MCF 10A (cell line): ENCODE data around the gene NR5A2. TPM values are rescaled to one million over a fixed set of nuclear protein-coding genes. Genes with fewer than 3 reads are reported as not detected.

Experiments
- BruUV-seq: library from RNA; stranded (reverse); fragments of 400-500 nt; replicated peaks from 2 replicates; lab custom pipeline; 2021; lab: Mats Ljungman, UMichigan
- CTCF ChIA-PET: fragments of 300-600 bp; sonication (Branson Sonifier 250); formaldehyde crosslinking; extraction: SDS; loops from one replicate; lab custom pipeline; 2021; ENCODE audit warnings: antibody characterized with exemption, inconsistent platforms; lab: Yijun Ruan, JAX
- POLR2A ChIA-PET: fragments of 300-600, 350-650 bp; sonication (Branson Sonifier 250); formaldehyde crosslinking; extraction: SDS; loops from one replicate; lab custom pipeline; 2020; ENCODE audit warnings: antibody characterized with exemption, inconsistent platforms; lab: Yijun Ruan, JAX
- DNase-seq: peaks from one replicate; pipeline ENCODE4 v3.0.0-alpha.2; 2018; ENCODE audit not compliant: unreplicated experiment
- H3K27ac Mint-ChIP-seq: one replicate; pipeline ENCODE4 v1.8.0; 2022; ENCODE audit warnings: mild to moderate bottlenecking, low read depth, mixed read lengths; ENCODE audit not compliant: unreplicated experiment
- H3K27me3 Mint-ChIP-seq: one replicate; pipeline ENCODE4 v1.8.0; 2022; ENCODE audit warnings: mixed read lengths; ENCODE audit not compliant: insufficient read depth, unreplicated experiment
- H3K36me3 Mint-ChIP-seq: one replicate; pipeline ENCODE4 v1.8.0; 2022; ENCODE audit warnings: mild to moderate bottlenecking, moderate library complexity, mixed read lengths; ENCODE audit not compliant: insufficient read depth, unreplicated experiment
- H3K4me1 Mint-ChIP-seq: one replicate; pipeline ENCODE4 v1.8.0; 2022; ENCODE audit warnings: mixed read lengths; ENCODE audit not compliant: insufficient read depth, unreplicated experiment
- H3K4me3 Mint-ChIP-seq: one replicate; pipeline ENCODE4 v1.8.0; 2022; ENCODE audit warnings: mild to moderate bottlenecking, moderate library complexity, mixed read lengths; ENCODE audit not compliant: unreplicated experiment
- H3K9me3 Mint-ChIP-seq: one replicate; pipeline ENCODE4 v1.8.0; 2022; ENCODE audit warnings: mixed read lengths; ENCODE audit not compliant: unreplicated experiment
- intact Hi-C: fragments of 100-400 bp; cut with micrococcal nuclease; formaldehyde crosslinking; loops from 2 replicates; pipeline ENCODE4 v1.14.1; 2022
- total RNA-seq: library from RNA; stranded (reverse); gene quantifications from 2 replicates; pipeline ENCODE4 v1.2.3, GENCODE V29; 2022
- TF ChIP-seq, protein P1 (sequence below): fragments of 200-600 bp; IDR thresholded peaks from one replicate; pipeline ENCODE4 v1.8.0; 2022; ENCODE audit warnings: antibody characterized with exemption, mild to moderate bottlenecking; ENCODE audit not compliant: unreplicated experiment

Gene NR5A2
- total RNA-seq, 1 experiment from 2014 or later: 0.09 TPM

DNA sequence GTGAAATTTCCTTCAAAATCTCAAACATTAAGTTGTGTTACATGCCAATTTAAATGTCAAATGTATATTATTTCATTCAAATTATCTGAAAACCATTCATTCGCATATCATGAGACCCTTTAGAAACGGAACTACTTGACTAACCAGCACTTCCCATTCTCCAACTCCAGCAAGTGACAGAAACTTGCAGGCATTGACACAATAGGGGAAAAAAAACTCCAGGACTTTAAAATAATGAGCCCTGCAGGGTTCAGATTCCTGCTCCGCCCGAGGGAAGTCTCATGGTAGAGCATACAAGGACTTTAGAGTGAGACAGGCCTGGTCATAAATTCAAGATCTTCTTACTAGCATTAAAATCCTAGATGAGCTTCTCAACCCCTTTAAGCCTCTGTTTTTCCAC, 138.9 kb downstream of the NR5A2 start:
- H3K4me3 Mint-ChIP-seq: no peak overlapping the region
- DNase-seq: no peak
- no TSS peak for BruUV-seq
- no peaks in the 10 kb centered on the region for H3K4me1 Mint-ChIP-seq
- ChIA-PET CTCF (interaction anchor here (1.6 to 2.0 kb wide), 3 partner anchors 15 to 110 kb away, joined by 5 to 7 read pairs (median 6); no protein-coding TSS in a partner anchor), POLR2A (interaction anchor here (0.5 kb wide), 1 partner anchor 198 kb away, joined by 3 read pairs; no protein-coding TSS in a partner anchor)
- intact Hi-C loops: no loop called here
- H3K27ac Mint-ChIP-seq: no peak overlapping the region
- H3K9me3 Mint-ChIP-seq: no peaks in the 10 kb centered on the region
- H3K27me3 Mint-ChIP-seq: no peaks in the 10 kb centered on the region
- TF ChIP-seq, protein P1, sequence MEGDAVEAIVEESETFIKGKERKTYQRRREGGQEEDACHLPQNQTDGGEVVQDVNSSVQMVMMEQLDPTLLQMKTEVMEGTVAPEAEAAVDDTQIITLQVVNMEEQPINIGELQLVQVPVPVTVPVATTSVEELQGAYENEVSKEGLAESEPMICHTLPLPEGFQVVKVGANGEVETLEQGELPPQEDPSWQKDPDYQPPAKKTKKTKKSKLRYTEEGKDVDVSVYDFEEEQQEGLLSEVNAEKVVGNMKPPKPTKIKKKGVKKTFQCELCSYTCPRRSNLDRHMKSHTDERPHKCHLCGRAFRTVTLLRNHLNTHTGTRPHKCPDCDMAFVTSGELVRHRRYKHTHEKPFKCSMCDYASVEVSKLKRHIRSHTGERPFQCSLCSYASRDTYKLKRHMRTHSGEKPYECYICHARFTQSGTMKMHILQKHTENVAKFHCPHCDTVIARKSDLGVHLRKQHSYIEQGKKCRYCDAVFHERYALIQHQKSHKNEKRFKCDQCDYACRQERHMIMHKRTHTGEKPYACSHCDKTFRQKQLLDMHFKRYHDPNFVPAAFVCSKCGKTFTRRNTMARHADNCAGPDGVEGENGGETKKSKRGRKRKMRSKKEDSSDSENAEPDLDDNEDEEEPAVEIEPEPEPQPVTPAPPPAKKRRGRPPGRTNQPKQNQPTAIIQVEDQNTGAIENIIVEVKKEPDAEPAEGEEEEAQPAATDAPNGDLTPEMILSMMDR: no peak
- H3K36me3 Mint-ChIP-seq: no peaks in the 10 kb centered on the region

- no peaks in the 10 kb centered on the region for H3K9me3 Mint-ChIP-seq
- BruUV-seq: no TSS peak
- H3K27ac Mint-ChIP-seq: no peak overlapping the region
- H3K4me3 Mint-ChIP-seq: no peak overlapping the region
- CTCF ChIA-PET: interaction anchor here (0.7 to 1.1 kb wide), 4 partner anchors 25 to 320 kb away, joined by 3 read pairs; no protein-coding TSS in a partner anchor
- TF ChIP-seq, protein P1: no peak
- peaks cover 12% of the 10 kb centered on the region for H3K4me1 Mint-ChIP-seq
- H3K27me3 Mint-ChIP-seq: no peaks in the 10 kb centered on the region
- intact Hi-C loops: no loop called here
- POLR2A ChIA-PET: interaction anchor here (1.0 to 1.4 kb wide), 2 partner anchors 9 to 15 kb away, joined by 3 to 4 read pairs; no protein-coding TSS in a partner anchor
- DNase-seq: no peak
- no peaks in the 10 kb centered on the region for H3K36me3 Mint-ChIP-seq
Observed at GRCh38 chr1:200168926-200169325, 141.4 kb downstream of the NR5A2 start.

DNA sequence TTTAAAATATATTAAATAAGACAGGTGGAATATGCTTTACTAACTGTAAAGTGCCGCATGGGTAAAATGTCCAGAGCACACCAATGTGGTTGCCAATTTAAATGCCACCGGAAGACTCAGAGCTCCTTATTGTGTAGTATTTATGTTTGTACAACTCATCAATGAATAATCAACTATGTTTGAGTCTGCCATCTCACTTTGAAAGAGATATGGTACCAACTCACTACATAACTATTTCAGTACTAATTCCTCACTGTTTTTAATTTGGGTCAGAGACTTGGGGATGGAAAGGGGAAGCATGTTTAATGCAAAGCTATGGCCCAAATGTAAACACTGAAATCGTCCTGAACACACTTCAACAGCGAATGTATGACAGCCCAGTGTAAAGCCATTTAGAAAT, 144.8 kb downstream of the NR5A2 start:
- intact Hi-C loops: no loop called here

GRCh38 chr1:200173097-200173618, 145.6 kb downstream of the NR5A2 start:
- Mint-ChIP-seq H3K9me3 (no peaks in the 10 kb centered on the region), H3K27ac (no peak overlapping the region), H3K4me3 (no peak overlapping the region), H3K27me3 (no peaks in the 10 kb centered on the region), H3K36me3 (no peaks in the 10 kb centered on the region), H3K4me1 (peaks cover 12% of the 10 kb centered on the region)
- POLR2A ChIA-PET: interaction anchor here (1.0 to 1.6 kb wide), 2 partner anchors 11 to 16 kb away, joined by 3 to 4 read pairs; no protein-coding TSS in a partner anchor
- intact Hi-C loops: no loop called here
- CTCF ChIA-PET: interaction anchor here (0.6 to 0.7 kb wide), 3 partner anchors 18 to 730 kb away, joined by 3 to 7 read pairs (median 5); no protein-coding TSS in a partner anchor
- BruUV-seq: no TSS peak
- no peak for DNase-seq
- TF ChIP-seq, protein P1: no peak

More for the DNA sequence above, 144.8 kb downstream of the NR5A2 start:
- Mint-ChIP-seq H3K4me3 (no peak overlapping the region), H3K9me3 (no peaks in the 10 kb centered on the region), H3K27me3 (no peaks in the 10 kb centered on the region), H3K4me1 (peaks cover 12% of the 10 kb centered on the region), H3K27ac (no peak overlapping the region), H3K36me3 (no peaks in the 10 kb centered on the region)
- DNase-seq: no peak
- CTCF ChIA-PET: interaction anchor here (1.2 kb wide), 1 partner anchor 11 kb away, joined by 3 read pairs; no protein-coding TSS in a partner anchor
- TF ChIP-seq, protein P1: no peak
- no TSS peak for BruUV-seq
- POLR2A ChIA-PET: interaction anchor here (0.5 kb wide), 1 partner anchor 193 kb away, joined by 5 read pairs; no protein-coding TSS in a partner anchor
